Lung microvascular endothelial cell (primary cell): ENCODE results near the gene NTSR1. TPM values are rescaled to one million over a fixed set of nuclear protein-coding genes. Genes with fewer than 3 reads are reported as not detected.

Source experiments
- DNase-seq, 2 donors: peaks; one replicate each; pipeline versions ENCODE4 v3.0.0 to v3.0.0-alpha.2; 2010; ENCODE audit warnings: low read depth in 2 of 2
- total RNA-seq: library from RNA; depleted of rRNA; stranded (reverse); fragments of >200 nt; gene quantifications from 2 replicates; pipeline ENCODE4 v1.2.1, GENCODE V29; 2014

NTSR1 gene
- total RNA-seq, 1 donor from 2014 or later, result under 0.01 TPM

- DNase-seq, result no peak
Observed at GRCh38 chr20:62693524-62693922, 15.1 kb upstream of the NTSR1 start.

DNA sequence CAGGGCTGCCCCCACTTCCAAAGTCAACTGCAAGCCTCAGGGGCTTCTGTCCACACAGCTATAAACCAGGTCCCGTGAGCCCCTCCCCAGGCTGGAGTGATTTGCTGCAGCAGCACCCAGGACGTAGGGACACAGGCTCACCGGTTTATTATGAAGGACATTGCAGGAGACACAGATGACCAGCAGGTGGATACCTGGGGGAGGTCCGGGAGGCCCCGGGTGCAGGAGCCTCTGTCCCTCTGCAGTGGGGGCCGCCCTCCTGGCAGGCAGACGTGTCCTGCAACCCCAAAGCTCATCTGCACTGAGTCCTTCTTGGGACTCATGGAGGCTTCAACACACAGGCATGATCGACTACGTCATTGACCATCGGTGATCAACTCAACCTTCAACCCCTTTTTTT, 14.5 kb upstream of the NTSR1 start:
- DNase-seq, result no peak

DNA sequence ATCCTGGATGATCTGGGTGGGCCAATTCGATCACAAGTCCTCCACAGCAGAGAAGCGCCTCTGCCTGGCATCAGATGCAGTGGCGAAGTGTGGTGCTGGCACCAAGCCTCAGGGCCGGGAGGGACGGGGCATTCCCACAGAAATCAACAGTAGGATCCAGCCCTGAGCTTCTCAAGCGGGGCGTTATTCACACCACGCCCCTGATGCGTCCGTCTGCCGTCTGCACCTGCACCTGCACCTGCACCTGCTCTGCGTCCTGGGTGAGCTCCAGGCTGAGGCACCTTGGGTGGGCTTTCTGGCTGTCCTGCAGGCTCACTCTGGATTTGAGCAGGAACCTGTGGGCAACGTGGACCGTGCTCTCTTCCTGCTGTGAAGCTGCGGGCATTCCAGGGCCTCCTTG, 13.8 kb upstream of the NTSR1 start:
- no peak for DNase-seq

DNA sequence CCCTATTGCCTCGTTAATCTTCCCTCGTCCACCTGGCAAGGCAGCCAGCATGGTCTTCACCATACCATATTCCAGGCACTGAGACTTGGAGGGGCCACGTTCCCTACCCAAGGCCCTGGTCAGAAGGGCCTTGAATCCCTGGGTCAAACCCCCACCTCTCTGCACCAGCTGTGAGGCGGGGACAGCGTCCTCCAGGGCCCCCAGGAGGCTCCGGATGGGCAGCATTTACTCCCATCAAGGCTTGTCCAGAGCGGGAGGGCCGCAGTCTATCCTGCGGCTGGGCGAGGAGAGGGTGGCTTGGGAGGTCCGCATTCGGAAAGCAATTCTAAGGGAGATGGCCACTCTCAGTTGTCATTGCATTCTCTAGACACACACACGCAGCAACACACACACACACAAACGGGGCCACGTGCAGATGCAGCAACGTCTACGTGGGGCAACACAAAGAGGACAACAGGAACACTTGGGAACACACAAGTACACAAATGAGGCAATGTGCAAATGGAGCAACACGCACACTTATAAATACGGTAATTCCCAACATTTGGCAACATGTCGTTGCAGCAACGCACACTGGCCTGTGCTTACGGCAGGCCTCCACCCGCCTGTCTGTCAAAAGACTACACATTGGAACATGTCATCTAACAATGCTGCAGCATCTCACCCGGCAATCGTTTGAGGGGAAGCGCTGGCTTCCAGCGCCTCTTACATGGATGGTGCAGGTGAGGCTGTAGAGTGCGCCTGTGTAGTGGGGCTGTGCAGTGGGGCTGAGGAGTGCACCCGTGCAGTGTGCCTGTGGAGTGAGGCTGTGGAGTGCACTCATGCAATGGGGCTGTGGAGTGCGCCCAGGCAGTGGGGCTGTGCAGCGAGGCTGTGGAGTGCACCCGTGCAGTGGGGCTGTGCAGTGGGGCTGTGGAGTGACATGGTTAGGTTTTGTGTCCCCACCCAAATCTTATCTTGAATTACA, 12.9 kb upstream of the NTSR1 start:
- no peak for DNase-seq

- no peak for DNase-seq
Observed at GRCh38 chr20:62696434-62696957, 12.1 kb upstream of the NTSR1 start.

GRCh38 chr20:62696989-62697388, 11.6 kb upstream of the NTSR1 start:
- DNase-seq, result no peak

- no peak for DNase-seq
Observed at GRCh38 chr20:62697468-62697912, 11.1 kb upstream of the NTSR1 start.

- no peak for DNase-seq
Observed at GRCh38 chr20:62698231-62698630, 10.4 kb upstream of the NTSR1 start.

DNA sequence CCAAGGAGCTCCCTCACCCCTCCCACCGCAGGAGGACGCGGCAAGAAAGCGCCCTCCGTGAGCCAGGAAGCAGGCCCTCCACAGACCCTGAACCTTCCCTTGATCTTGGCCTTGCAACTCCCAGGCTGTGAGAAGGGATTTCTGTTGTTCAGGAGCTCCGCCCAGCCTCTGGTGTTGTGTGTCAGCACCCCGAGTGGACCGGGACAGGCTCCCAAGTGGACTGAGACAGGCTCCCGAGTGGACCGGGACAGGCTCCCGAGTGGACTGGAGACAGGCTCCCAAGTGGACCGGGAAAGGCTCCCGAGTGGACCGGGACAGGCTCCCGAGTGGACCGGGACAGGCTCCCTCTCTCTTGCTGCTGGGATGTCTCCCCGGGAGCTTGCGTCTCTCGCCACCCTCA, 9.3 kb upstream of the NTSR1 start:
- DNase-seq, result no peak

GRCh38 chr20:62699741-62700140, 8.9 kb upstream of the NTSR1 start:
- no peak for DNase-seq

DNA sequence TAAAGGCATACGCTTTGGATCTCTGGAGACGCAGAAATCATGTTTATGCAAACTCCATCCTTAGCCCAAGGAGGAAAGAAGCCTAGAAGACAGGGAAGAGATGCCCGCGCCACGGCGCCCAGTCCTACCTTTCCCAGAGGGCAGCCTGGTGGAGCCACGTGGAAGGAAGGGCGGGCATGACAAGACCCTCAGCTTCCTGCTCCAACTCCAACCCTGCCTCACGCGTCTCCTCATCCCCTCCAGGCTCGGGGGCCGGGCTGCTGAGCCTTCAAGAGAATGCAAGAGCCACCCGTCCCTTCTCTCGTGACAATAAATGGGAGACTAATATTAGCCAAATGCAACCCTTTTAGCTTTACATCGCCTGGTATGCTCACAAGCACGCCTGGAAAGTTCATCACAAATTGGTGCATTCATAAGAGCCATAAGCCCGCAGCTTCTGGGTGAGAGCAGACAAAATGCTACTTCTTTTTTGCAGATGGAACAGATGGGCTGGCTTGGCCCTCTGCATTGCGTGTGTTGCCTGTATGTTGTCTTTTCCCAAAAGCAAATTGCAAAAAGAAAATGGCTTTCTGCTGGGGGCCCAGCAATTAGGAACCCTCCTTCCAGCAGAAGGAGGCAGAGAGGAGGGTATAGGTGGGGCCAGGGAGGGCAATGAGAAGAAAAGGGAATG, 8.2 kb upstream of the NTSR1 start:
- DNase-seq, result no peak

- no peak for DNase-seq
Observed at GRCh38 chr20:62701161-62702012, 7.2 kb upstream of the NTSR1 start.

- DNase-seq, result no peak
Observed at GRCh38 chr20:62702013-62702300, 6.7 kb upstream of the NTSR1 start.

- DNase-seq, result peak; percentile 88 to 96
Observed at GRCh38 chr20:62702895-62703852, 5.5 kb upstream of the NTSR1 start.

DNA sequence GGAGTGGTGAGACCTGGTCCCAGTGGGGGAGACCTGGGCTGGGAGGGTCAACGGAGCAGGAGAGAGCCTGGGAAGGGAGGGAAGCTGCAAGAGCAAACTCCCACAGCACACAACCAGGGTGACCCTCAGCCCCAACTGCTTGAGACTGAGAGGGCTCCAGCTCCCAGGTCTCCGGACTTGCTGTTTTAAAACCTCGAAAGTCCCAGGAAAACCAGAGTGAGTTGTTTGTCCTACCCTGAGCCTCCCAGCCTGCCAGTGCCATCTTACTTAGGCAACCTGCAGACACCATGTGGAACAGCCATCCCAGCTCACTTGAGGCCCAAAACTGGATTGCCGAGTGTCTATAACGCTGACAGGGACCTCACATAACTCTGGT, 4.8 kb upstream of the NTSR1 start:
- no peak for DNase-seq

GRCh38 chr20:62704341-62704948, 4.2 kb upstream of the NTSR1 start:
- DNase-seq, result peak; percentile 92 to 98

DNA sequence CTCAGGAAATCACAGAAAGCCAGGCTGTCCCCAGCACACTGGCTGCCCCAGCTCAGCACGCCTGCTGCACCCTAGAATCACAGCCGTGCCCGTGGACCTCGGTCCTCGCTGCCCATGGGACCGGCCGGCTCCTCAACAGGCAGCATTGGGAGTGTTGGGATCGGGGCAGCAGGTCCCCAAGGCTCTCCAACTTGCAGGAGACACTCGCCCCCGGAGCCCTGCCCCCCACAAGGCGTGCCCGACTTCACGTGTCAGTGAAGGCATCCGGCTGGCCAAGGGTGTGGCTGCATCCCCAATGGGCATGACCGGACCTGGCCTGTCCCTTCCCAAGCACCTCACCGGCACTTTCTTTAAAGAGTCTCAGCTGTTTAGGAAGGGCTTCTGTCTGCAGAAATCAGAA, 3.0 kb upstream of the NTSR1 start:
- DNase-seq, result no peak

DNA sequence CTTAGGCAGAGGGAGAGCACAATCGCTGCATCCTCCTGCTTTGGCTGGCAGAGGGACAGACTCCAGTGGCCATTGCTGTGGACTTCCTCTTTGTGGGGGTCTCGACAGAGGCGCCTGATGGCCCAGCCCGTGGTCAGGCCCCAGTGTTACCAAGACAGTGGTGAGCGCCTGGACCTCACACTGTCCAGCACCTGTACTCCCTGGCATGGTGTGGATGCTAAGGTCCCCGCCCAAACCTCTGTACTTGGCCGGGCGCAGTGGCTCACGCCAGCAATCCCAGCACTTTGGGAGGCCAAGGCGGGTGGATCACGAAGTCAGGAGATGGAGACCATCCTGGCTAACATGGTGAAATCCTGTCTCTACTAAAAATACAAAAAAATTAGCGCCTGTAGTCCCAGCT, 2.3 kb upstream of the NTSR1 start:
- no peak for DNase-seq

- no peak for DNase-seq
Observed at GRCh38 chr20:62706857-62707256, 1.8 kb upstream of the NTSR1 start.

GRCh38 chr20:62707276-62707920, 1.2 kb upstream of the NTSR1 start:
- no peak for DNase-seq
